ENCODE measurements around the gene STX5. TPM values are rescaled to one million over a fixed set of nuclear protein-coding genes. Genes with fewer than 3 reads are reported as not detected.

Gene STX5
- total and polyA plus RNA-seq, 9 of the 15 experiments (the other 6 are each of a cell fraction or from before 2014, with no cell fraction given) = 2.8 to 28.6 (median 23.7) TPM

DNA sequence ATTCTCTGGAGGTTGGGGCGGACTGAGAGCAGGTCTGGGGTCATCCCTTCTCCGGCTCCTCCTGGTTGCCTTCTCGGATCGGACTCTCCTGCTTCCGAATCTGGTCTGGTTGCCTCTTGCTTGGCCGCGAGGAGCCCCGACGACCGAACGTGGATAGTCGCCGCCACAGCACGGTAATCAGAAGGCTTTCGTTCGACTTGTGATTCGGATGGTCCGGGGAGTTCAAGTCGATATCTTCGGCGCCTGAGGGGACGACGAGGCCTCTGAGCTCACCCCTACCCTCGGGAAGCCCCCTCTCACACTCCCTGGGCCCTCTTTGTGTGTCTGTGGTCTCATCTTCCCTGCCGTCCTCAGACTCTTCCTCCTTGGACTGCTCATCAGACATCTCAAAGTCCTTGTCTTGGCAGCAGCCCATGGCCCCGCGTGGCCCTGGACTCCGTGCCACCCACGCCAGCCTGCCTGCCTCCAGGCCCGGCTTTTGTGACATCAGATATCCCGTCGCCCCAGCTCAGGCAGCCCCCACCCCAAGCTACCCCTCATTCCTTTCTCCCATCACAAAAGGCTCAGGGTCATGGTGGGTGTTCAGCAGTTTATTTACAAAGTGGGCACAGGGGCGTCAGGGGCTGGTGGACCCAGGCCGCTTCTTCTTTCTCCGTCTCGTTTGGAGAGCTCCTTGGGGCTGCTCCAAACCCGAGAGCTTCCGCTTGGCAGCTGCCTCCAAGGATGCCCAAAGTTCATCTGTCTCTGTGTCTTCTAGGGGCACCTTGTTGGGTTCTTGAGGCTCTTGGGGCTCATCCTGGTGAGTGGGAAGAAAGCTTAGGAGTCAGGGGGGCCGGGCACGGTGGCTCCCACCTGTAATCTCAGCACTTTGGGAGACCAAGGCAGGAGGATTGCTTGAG is 734 bp upstream of the STX5 start, which contains the start of gene TEX54 (continued):
- TF ChIP-seq TRIM24 (IDR thresholded peaks at IDR 0.05) (no peak), XRCC5 (IDR thresholded peaks at IDR 0.05; ENCODE audit: low read depth, low read length) (0 out of 2 replicates have a peak, but pooled peaks have one; percentile 26), SRSF1 (IDR thresholded peaks at IDR 0.05; ENCODE audit: low read depth, low read length) (no peak), RBM25 (IDR thresholded peaks at IDR 0.05; ENCODE audit: low read depth, low read length, severe bottlenecking) (no peak), FOXA1 (IDR thresholded peaks at IDR 0.05; ENCODE audit: borderline replicate concordance) (no peak), RFX7 (CRISPR knock-in tag; IDR thresholded peaks at IDR 0.05) (no peak), FOSL1 (tag; conservative IDR thresholded peaks at IDR 0.05) (0 out of 2 replicates have a peak, but pooled peaks have one; percentile 12), POLR2B (IDR thresholded peaks at IDR 0.05; ENCODE audit: low read depth, partially characterized antibody) (peak; percentile 33), ZNF766 (CRISPR knock-in tag; conservative IDR thresholded peaks at IDR 0.05) (no peak), SIN3A (IDR thresholded peaks at IDR 0.05; ENCODE audit: borderline replicate concordance in 2 of 2, control insufficient read depth in 1 of 2, low read depth in 2 of 2, low read length in 2 of 2) (peak in 1 of 2 experiments; percentile 13; a peak in 2 of 4 replicates), ZEB2 (IDR thresholded peaks at IDR 0.05) (no peak), ZNF584 (CRISPR knock-in tag; IDR thresholded peaks at IDR 0.05; ENCODE audit: low read depth) (no peak)
- TF ChIP-seq, protein P1, sequence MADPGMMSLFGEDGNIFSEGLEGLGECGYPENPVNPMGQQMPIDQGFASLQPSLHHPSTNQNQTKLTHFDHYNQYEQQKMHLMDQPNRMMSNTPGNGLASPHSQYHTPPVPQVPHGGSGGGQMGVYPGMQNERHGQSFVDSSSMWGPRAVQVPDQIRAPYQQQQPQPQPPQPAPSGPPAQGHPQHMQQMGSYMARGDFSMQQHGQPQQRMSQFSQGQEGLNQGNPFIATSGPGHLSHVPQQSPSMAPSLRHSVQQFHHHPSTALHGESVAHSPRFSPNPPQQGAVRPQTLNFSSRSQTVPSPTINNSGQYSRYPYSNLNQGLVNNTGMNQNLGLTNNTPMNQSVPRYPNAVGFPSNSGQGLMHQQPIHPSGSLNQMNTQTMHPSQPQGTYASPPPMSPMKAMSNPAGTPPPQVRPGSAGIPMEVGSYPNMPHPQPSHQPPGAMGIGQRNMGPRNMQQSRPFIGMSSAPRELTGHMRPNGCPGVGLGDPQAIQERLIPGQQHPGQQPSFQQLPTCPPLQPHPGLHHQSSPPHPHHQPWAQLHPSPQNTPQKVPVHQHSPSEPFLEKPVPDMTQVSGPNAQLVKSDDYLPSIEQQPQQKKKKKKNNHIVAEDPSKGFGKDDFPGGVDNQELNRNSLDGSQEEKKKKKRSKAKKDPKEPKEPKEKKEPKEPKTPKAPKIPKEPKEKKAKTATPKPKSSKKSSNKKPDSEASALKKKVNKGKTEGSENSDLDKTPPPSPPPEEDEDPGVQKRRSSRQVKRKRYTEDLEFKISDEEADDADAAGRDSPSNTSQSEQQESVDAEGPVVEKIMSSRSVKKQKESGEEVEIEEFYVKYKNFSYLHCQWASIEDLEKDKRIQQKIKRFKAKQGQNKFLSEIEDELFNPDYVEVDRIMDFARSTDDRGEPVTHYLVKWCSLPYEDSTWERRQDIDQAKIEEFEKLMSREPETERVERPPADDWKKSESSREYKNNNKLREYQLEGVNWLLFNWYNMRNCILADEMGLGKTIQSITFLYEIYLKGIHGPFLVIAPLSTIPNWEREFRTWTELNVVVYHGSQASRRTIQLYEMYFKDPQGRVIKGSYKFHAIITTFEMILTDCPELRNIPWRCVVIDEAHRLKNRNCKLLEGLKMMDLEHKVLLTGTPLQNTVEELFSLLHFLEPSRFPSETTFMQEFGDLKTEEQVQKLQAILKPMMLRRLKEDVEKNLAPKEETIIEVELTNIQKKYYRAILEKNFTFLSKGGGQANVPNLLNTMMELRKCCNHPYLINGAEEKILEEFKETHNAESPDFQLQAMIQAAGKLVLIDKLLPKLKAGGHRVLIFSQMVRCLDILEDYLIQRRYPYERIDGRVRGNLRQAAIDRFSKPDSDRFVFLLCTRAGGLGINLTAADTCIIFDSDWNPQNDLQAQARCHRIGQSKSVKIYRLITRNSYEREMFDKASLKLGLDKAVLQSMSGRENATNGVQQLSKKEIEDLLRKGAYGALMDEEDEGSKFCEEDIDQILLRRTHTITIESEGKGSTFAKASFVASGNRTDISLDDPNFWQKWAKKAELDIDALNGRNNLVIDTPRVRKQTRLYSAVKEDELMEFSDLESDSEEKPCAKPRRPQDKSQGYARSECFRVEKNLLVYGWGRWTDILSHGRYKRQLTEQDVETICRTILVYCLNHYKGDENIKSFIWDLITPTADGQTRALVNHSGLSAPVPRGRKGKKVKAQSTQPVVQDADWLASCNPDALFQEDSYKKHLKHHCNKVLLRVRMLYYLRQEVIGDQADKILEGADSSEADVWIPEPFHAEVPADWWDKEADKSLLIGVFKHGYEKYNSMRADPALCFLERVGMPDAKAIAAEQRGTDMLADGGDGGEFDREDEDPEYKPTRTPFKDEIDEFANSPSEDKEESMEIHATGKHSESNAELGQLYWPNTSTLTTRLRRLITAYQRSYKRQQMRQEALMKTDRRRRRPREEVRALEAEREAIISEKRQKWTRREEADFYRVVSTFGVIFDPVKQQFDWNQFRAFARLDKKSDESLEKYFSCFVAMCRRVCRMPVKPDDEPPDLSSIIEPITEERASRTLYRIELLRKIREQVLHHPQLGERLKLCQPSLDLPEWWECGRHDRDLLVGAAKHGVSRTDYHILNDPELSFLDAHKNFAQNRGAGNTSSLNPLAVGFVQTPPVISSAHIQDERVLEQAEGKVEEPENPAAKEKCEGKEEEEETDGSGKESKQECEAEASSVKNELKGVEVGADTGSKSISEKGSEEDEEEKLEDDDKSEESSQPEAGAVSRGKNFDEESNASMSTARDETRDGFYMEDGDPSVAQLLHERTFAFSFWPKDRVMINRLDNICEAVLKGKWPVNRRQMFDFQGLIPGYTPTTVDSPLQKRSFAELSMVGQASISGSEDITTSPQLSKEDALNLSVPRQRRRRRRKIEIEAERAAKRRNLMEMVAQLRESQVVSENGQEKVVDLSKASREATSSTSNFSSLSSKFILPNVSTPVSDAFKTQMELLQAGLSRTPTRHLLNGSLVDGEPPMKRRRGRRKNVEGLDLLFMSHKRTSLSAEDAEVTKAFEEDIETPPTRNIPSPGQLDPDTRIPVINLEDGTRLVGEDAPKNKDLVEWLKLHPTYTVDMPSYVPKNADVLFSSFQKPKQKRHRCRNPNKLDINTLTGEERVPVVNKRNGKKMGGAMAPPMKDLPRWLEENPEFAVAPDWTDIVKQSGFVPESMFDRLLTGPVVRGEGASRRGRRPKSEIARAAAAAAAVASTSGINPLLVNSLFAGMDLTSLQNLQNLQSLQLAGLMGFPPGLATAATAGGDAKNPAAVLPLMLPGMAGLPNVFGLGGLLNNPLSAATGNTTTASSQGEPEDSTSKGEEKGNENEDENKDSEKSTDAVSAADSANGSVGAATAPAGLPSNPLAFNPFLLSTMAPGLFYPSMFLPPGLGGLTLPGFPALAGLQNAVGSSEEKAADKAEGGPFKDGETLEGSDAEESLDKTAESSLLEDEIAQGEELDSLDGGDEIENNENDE (IDR thresholded peaks at IDR 0.05; ENCODE audit: low read depth, low read length) = no peak
- TF ChIP-seq, protein P2, sequence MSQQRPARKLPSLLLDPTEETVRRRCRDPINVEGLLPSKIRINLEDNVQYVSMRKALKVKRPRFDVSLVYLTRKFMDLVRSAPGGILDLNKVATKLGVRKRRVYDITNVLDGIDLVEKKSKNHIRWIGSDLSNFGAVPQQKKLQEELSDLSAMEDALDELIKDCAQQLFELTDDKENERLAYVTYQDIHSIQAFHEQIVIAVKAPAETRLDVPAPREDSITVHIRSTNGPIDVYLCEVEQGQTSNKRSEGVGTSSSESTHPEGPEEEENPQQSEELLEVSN (IDR thresholded peaks at IDR 0.05; ENCODE audit: borderline replicate concordance in 1 of 2, extremely low read depth in 1 of 2, insufficient read depth in 1 of 2, insufficient read length in 1 of 2, low read depth in 1 of 2, low read length in 1 of 2, poor library complexity in 1 of 2, severe bottlenecking in 1 of 2) = peak in 1 of 2 experiments; percentile 32

Measured in K562 (cell line).